Panc1 (cell line): ENCODE data around the gene ZNF324B. TPM values are rescaled to one million over a fixed set of nuclear protein-coding genes. Genes with fewer than 3 reads are reported as not detected.

Experiments
- ATAC-seq: fragments of 200-7000 bp; cut with Tn5 transposase; 2 replicates; pipeline ENCODE4 v1.9.1; 2020; ENCODE audit warnings: mild to moderate bottlenecking, moderate library complexity
- BruUV-seq: library from RNA; stranded (reverse); fragments of 400-500 nt; replicated peaks from 2 replicates; lab custom pipeline; 2021; lab: Mats Ljungman, UMichigan
- CTCF ChIA-PET: fragments of 300-600 bp; sonication (Branson Sonifier 250); formaldehyde crosslinking; loops from one replicate; lab custom pipeline; 2022; ENCODE audit warnings: antibody characterized with exemption; lab: Charles Lee
- POLR2A ChIA-PET: fragments of 300-600 bp; sonication (Branson Sonifier 250); formaldehyde crosslinking; loops from one replicate; lab custom pipeline; 2022; ENCODE audit warnings: antibody characterized with exemption; lab: Charles Lee
- DNase-seq: peaks from one replicate; pipeline ENCODE4 v3.0.0-alpha.2; 2010; ENCODE audit warnings: low read depth, low spot score
- H3K27ac ChIP-seq: 2 replicates; pipeline ENCODE4 v1.5.1; 2011; ENCODE audit warnings: mild to moderate bottlenecking, low read length, inconsistent platforms
- H3K27me3 ChIP-seq: fragments of 200-500 bp; sonication (Bioruptor generic); 2 replicates; pipeline ENCODE4 v1.6.0; 2014; ENCODE audit warnings: low read length, inconsistent platforms; ENCODE audit not compliant: control insufficient read depth, insufficient read depth
- H3K36me3 ChIP-seq: fragments of 200-500 bp; sonication (Bioruptor generic); 2 replicates; pipeline ENCODE4 v1.5.1; 2014; ENCODE audit warnings: inconsistent platforms, mild to moderate bottlenecking, low read length, moderate library complexity; ENCODE audit not compliant: control insufficient read depth, insufficient read depth
- H3K4me1 ChIP-seq: 2 replicates; pipeline ENCODE4 v1.5.1; 2011; ENCODE audit warnings: inconsistent platforms, mild to moderate bottlenecking, low read length, moderate library complexity; ENCODE audit not compliant: control insufficient read depth, insufficient read depth
- H3K4me3 ChIP-seq, 2 experiments: 2 replicates each; pipeline ENCODE4 v1.5.1; 2011 to 2012; ENCODE audit warnings: low read depth in 2 of 2, low read length in 2 of 2, mild to moderate bottlenecking in 2 of 2, inconsistent platforms in 1 of 2, moderate library complexity in 1 of 2
- H3K9me3 ChIP-seq: fragments of 200-500 bp; sonication (Bioruptor generic); 2 replicates; pipeline ENCODE4 v1.5.1; 2014; ENCODE audit warnings: low read depth, mild to moderate bottlenecking, inconsistent platforms, low read length, moderate library complexity; ENCODE audit not compliant: control insufficient read depth, insufficient read depth
- CTCF ChIP-seq: fragments of 450-650 bp; IDR thresholded peaks from 2 replicates; pipeline ENCODE4 v1.5.1; 2017; ENCODE audit warnings: mild to moderate bottlenecking
- REST ChIP-seq, 2 experiments: IDR thresholded peaks; 2 replicates each; pipeline ENCODE4 v1.6.1; 2011 to 2012; ENCODE audit warnings: low read depth in 2 of 2, control low read depth in 1 of 2, low read length in 1 of 2, mild to moderate bottlenecking in 1 of 2, moderate library complexity in 1 of 2; ENCODE audit not compliant: insufficient read depth in 1 of 2
- SIN3A ChIP-seq: IDR thresholded peaks from 2 replicates; pipeline ENCODE4 v1.6.1; 2012; ENCODE audit warnings: low read depth, mild to moderate bottlenecking, low read length, moderate library complexity, borderline replicate concordance; ENCODE audit not compliant: insufficient read depth
- TCF7L2 ChIP-seq: IDR thresholded peaks from 2 replicates; pipeline ENCODE4 v1.6.1; 2011; ENCODE audit warnings: mild to moderate bottlenecking, low read depth, low read length, inconsistent platforms
- in situ Hi-C: cut with HindIII; loops from 2 replicates; pipeline ENCODE4 v1.10.0; 2016; ENCODE audit warnings: low sequenced_read_pairs, low pct_unique_long_range_greater_than_20kb
- intact Hi-C: fragments of 100-400 bp; cut with micrococcal nuclease; formaldehyde crosslinking; loops from one replicate; pipeline ENCODE4 v1.10.0; 2022; ENCODE audit not compliant: unreplicated experiment
- total RNA-seq: library from RNA; stranded (reverse); gene quantifications from one replicate; pipeline ENCODE4 v1.2.1, GENCODE V29; 2021; ENCODE audit not compliant: unreplicated experiment

ZNF324B gene
- total RNA-seq, 1 experiment from 2014 or later: 7.8 TPM

- peak overlapping the region; percentile 65 to 83 for H3K4me3 ChIP-seq
- H3K4me1 ChIP-seq: peaks cover 6% of the 10 kb centered on the region; the same call in 1 of the 2 replicates
- peak overlapping the region; percentile 98 for H3K27ac ChIP-seq
- in situ Hi-C loops (no loop called here), intact Hi-C loops (no loop called here)
- no peak for ATAC-seq
- TF ChIP-seq TCF7L2 (no peak), CTCF (no peak), REST (IDR thresholded peaks at IDR 0.05; ENCODE audit: insufficient read depth in 1 of 2, low read depth in 2 of 2, low read length in 1 of 2) (no peak), SIN3A (no peak)
- POLR2A ChIA-PET: no interaction called here
- BruUV-seq: no TSS peak
- no peaks in the 10 kb centered on the region for H3K9me3 ChIP-seq
- no peak for DNase-seq
- CTCF ChIA-PET: no interaction called here
- H3K27me3 ChIP-seq: no peaks in the 10 kb centered on the region
- peaks cover 3% of the 10 kb centered on the region; the same call in 1 of the 2 replicates for H3K36me3 ChIP-seq
Observed at GRCh38 chr19:58500242-58500641, 48.8 kb downstream of the ZNF324B start.

Other genes with a start within 250 kb of the ZNF324B start
- gene ZNF544, start 222.7 kb upstream of the ZNF324B start, total RNA-seq: 48.5 TPM
- gene ZNF8, start 172.7 kb upstream of the ZNF324B start, total RNA-seq: 12.6 TPM
- 84.0 TPM for gene ERVK3-1, start 146.2 kb upstream of the ZNF324B start, total RNA-seq
- gene ZSCAN22, start 124.6 kb upstream of the ZNF324B start, total RNA-seq: 6.6 TPM
- 47.4 TPM for gene A1BG, start 98.1 kb upstream of the ZNF324B start, total RNA-seq
- gene ZNF497, start 88.9 kb upstream of the ZNF324B start, total RNA-seq: 1.9 TPM
- gene ZNF837, start 70.6 kb upstream of the ZNF324B start, total RNA-seq: 1.6 TPM
- 1,487 TPM for gene RPS5, start 64.4 kb upstream of the ZNF324B start, total RNA-seq
- 1.6 TPM for gene RNF225, start 56.0 kb upstream of the ZNF324B start, total RNA-seq
- gene ZNF584, start 43.0 kb upstream of the ZNF324B start, total RNA-seq: 29.0 TPM
- gene ZNF132, start 11.5 kb upstream of the ZNF324B start, total RNA-seq: not detected
- 12.8 TPM for gene ZNF324, start 15.5 kb downstream of the ZNF324B start, total RNA-seq
- 20.7 TPM for gene ZNF446, start 24.7 kb downstream of the ZNF324B start, total RNA-seq
- gene SLC27A5, start 60.4 kb downstream of the ZNF324B start, total RNA-seq: 10.7 TPM
- 24.7 TPM for gene ZBTB45, start 68.2 kb downstream of the ZNF324B start, total RNA-seq
- 767 TPM for gene TRIM28, start 92.4 kb downstream of the ZNF324B start, total RNA-seq
- 191 TPM for gene CHMP2A, start 103.5 kb downstream of the ZNF324B start, total RNA-seq
- 189 TPM for gene UBE2M, start 107.0 kb downstream of the ZNF324B start, total RNA-seq
- gene MZF1, start 121.7 kb downstream of the ZNF324B start, total RNA-seq: 25.9 TPM